PFSK-1 (cell line): ENCODE results near the gene MAP3K9.

Source experiments
- FOXP2 ChIP-seq: optimal IDR thresholded peaks from 2 replicates; pipeline ENCODE3; 2011; ENCODE audit warnings: borderline replicate concordance, control low read depth, inconsistent platforms; ENCODE audit not compliant: insufficient read depth; ENCODE audit errors: extremely low read length, extremely low read depth
- POLR2AphosphoS5 ChIP-seq: IDR thresholded peaks from 2 replicates; pipeline ENCODE4 v1.6.1; 2012; ENCODE audit warnings: low read depth, mild to moderate bottlenecking, control low read depth, low read length, moderate library complexity
- SIN3A ChIP-seq: IDR thresholded peaks from 2 replicates; pipeline ENCODE4 v1.6.1; 2012; ENCODE audit warnings: mild to moderate bottlenecking, low read length, moderate library complexity, borderline replicate concordance; ENCODE audit not compliant: insufficient read depth
- TAF1 ChIP-seq: IDR thresholded peaks from 2 replicates; pipeline ENCODE4 v1.6.1; 2012; ENCODE audit warnings: low read length, control low read depth, borderline replicate concordance; ENCODE audit not compliant: insufficient read depth
- TF ChIP-seq, protein P1 (sequence below), 2 experiments: IDR thresholded peaks; 2 replicates each; pipeline versions ENCODE4 v1.6.1 to v1.8.0; 2011 to 2012; ENCODE audit warnings: low read depth in 2 of 2, low read length in 2 of 2, control low read depth in 1 of 2, inconsistent platforms in 1 of 2, mild to moderate bottlenecking in 1 of 2, moderate library complexity in 1 of 2; ENCODE audit not compliant: insufficient read depth in 1 of 2

DNA sequence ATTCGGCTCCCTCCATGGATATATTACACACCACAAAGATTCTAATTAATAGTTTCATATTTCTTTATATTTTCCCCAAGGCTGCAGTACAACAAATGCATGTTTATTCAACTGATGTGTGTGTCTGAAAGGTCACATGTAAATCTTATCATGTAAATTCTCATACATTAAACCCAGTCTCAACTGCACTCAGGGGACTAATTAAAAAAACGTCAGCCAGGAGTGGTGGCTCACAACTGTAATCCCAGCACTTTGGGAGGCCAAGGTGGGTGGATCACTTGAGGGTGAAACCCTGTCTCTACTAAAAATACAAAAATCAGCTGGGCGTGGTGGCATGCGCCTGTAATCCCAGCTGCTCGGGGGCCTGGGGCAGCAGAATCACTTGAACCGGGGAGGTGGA, 67.8 kb downstream of the MAP3K9 start:
- TF ChIP-seq POLR2AphosphoS5 = no peak
- TF ChIP-seq, protein P1, sequence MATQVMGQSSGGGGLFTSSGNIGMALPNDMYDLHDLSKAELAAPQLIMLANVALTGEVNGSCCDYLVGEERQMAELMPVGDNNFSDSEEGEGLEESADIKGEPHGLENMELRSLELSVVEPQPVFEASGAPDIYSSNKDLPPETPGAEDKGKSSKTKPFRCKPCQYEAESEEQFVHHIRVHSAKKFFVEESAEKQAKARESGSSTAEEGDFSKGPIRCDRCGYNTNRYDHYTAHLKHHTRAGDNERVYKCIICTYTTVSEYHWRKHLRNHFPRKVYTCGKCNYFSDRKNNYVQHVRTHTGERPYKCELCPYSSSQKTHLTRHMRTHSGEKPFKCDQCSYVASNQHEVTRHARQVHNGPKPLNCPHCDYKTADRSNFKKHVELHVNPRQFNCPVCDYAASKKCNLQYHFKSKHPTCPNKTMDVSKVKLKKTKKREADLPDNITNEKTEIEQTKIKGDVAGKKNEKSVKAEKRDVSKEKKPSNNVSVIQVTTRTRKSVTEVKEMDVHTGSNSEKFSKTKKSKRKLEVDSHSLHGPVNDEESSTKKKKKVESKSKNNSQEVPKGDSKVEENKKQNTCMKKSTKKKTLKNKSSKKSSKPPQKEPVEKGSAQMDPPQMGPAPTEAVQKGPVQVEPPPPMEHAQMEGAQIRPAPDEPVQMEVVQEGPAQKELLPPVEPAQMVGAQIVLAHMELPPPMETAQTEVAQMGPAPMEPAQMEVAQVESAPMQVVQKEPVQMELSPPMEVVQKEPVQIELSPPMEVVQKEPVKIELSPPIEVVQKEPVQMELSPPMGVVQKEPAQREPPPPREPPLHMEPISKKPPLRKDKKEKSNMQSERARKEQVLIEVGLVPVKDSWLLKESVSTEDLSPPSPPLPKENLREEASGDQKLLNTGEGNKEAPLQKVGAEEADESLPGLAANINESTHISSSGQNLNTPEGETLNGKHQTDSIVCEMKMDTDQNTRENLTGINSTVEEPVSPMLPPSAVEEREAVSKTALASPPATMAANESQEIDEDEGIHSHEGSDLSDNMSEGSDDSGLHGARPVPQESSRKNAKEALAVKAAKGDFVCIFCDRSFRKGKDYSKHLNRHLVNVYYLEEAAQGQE (IDR thresholded peaks at IDR 0.05; ENCODE audit: insufficient read depth in 1 of 2, low read depth in 2 of 2, low read length in 2 of 2) = no peak
- no peak for TF ChIP-seq SIN3A
- TF ChIP-seq TAF1 = no peak
- TF ChIP-seq FOXP2 = no peak
